Measurements from ENCODE around the gene ECM1. TPM values are rescaled to one million over a fixed set of nuclear protein-coding genes. Genes with fewer than 3 reads are reported as not detected.
A peak's percentile ranks its signal among the peaks of the same experiment; 100 is the strongest.

Gene ECM1
- total RNA-seq, 6 donors from 2014 or later: 2.2 to 21.1 (median 14.4) TPM

DNA sequence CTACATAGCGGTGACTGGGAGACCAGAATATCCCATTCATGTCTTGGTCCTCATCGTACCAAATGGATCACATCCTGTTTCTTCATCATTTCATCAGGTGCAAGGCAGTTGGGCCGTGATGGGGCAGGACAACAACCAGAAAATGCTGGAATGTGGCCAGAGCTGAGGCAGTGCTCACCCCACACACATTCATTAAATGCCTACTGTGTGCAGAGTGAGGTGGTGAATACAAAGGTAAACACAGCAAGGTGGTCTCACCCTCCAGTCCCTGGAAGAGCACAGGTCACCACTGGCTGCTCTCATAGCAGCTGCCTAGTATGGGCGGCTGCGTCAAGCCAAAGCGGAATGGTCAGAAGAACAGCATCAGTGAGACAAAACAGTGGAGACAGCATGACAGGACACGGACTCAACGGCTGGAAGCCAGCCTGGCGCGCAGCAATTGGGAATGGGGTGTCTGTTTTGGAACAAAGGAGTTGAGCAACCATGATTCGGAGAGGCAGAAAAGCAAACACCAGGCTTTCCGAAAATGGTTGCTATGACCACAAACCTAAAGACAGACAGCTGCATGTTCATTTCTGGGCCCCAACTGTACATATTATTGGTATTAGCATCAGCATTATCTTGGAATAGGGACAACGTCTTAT is 35.7 kb downstream of the ECM1 start:
- no peak overlapping the region for H3K4me3 ChIP-seq
- peaks cover 0 to 15% (median 8%) of the 10 kb centered on the region in 4 donors for H3K4me1 ChIP-seq
- no peaks in the 10 kb centered on the region for H3K9me3 ChIP-seq
- DNase-seq (no peak), ATAC-seq (ENCODE audit: low FRiP score in 2 of 2) (peak in 1 of 2 donors; percentile 60)
- 54 to 75% methylated on average over 13 of the region's 13 CpGs for WGBS, 2 donors
- H3K27ac ChIP-seq: no peak overlapping the region
- no peaks in the 10 kb centered on the region for H3K27me3 ChIP-seq
- H3K36me3 ChIP-seq: no peaks in the 10 kb centered on the region
- TF ChIP-seq POLR2A (IDR thresholded peaks at IDR 0.05): no peak
- TF ChIP-seq EP300 (IDR thresholded peaks at IDR 0.05): no peak
- TF ChIP-seq POLR2AphosphoS5 (IDR thresholded peaks at IDR 0.05): peak; percentile 36 to 44
- TF ChIP-seq, protein P1, sequence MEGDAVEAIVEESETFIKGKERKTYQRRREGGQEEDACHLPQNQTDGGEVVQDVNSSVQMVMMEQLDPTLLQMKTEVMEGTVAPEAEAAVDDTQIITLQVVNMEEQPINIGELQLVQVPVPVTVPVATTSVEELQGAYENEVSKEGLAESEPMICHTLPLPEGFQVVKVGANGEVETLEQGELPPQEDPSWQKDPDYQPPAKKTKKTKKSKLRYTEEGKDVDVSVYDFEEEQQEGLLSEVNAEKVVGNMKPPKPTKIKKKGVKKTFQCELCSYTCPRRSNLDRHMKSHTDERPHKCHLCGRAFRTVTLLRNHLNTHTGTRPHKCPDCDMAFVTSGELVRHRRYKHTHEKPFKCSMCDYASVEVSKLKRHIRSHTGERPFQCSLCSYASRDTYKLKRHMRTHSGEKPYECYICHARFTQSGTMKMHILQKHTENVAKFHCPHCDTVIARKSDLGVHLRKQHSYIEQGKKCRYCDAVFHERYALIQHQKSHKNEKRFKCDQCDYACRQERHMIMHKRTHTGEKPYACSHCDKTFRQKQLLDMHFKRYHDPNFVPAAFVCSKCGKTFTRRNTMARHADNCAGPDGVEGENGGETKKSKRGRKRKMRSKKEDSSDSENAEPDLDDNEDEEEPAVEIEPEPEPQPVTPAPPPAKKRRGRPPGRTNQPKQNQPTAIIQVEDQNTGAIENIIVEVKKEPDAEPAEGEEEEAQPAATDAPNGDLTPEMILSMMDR (IDR thresholded peaks at IDR 0.05): no peak

- ATAC-seq (ENCODE audit: low FRiP score in 2 of 2) (peak in 1 of 2 donors; percentile 22), DNase-seq (no peak)
- no peaks in the 10 kb centered on the region for H3K9me3 ChIP-seq
- WGBS, 2 donors: 59 to 61% methylated on average over 3 of the region's 3 CpGs
- no peaks in the 10 kb centered on the region for H3K27me3 ChIP-seq
- H3K36me3 ChIP-seq: no peaks in the 10 kb centered on the region
- peaks cover 0 to 17% (median 10%) of the 10 kb centered on the region in 4 donors for H3K4me1 ChIP-seq
- no peak overlapping the region for H3K4me3 ChIP-seq
- H3K27ac ChIP-seq: no peak overlapping the region
- TF ChIP-seq, protein P1 (IDR thresholded peaks at IDR 0.05): no peak
- TF ChIP-seq EP300 (IDR thresholded peaks at IDR 0.05): no peak
- no peak for TF ChIP-seq POLR2AphosphoS5 (IDR thresholded peaks at IDR 0.05)
- no peak for TF ChIP-seq POLR2A (IDR thresholded peaks at IDR 0.05)
Measured at GRCh38 chr1:150544204-150544603, 36.3 kb downstream of the ECM1 start.

- Histone ChIP-seq H3K27me3 (no peaks in the 10 kb centered on the region), H3K27ac (no peak overlapping the region), H3K4me1 (peaks cover 10 to 29% (median 23%) of the 10 kb centered on the region in 4 donors), H3K36me3 (no peaks in the 10 kb centered on the region), H3K9me3 (no peaks in the 10 kb centered on the region), H3K4me3 (no peak overlapping the region)
- no peak for ATAC-seq (ENCODE audit: low FRiP score in 2 of 2)
- WGBS, 2 donors: 79 to 80% methylated on average over 6 of the region's 6 CpGs
- TF ChIP-seq, protein P1 (IDR thresholded peaks at IDR 0.05): no peak
- TF ChIP-seq EP300 (IDR thresholded peaks at IDR 0.05) (no peak), POLR2AphosphoS5 (IDR thresholded peaks at IDR 0.05) (no peak), POLR2A (IDR thresholded peaks at IDR 0.05) (no peak)
- no peak for DNase-seq
Measured at GRCh38 chr1:150545486-150546032, 37.6 kb downstream of the ECM1 start.

GRCh38 chr1:150546294-150546937 is 38.5 kb downstream of the ECM1 start:
- no peak for DNase-seq
- H3K9me3 ChIP-seq: no peaks in the 10 kb centered on the region

More at GRCh38 chr1:150546294-150546937, 38.5 kb downstream of the ECM1 start:
- WGBS, 2 donors: 85 to 89% methylated on average over 16 of the region's 16 CpGs
- H3K27me3 ChIP-seq: no peaks in the 10 kb centered on the region
- no peak overlapping the region for H3K4me3 ChIP-seq
- H3K36me3 ChIP-seq: no peaks in the 10 kb centered on the region
- TF ChIP-seq POLR2AphosphoS5 (IDR thresholded peaks at IDR 0.05) (no peak), EP300 (IDR thresholded peaks at IDR 0.05) (no peak), POLR2A (IDR thresholded peaks at IDR 0.05) (no peak)
- TF ChIP-seq, protein P1 (IDR thresholded peaks at IDR 0.05): no peak
- peaks cover 19 to 38% (median 32%) of the 10 kb centered on the region in 4 donors for H3K4me1 ChIP-seq
- no peak overlapping the region for H3K27ac ChIP-seq
- ATAC-seq (ENCODE audit: low FRiP score in 2 of 2): no peak
